Esophagus muscularis mucosa (tissue), 4 donors: ENCODE data around the gene STAT4. TPM values are rescaled to one million over a fixed set of nuclear protein-coding genes. Genes with fewer than 3 reads are reported as not detected.

Experiments
- DNase-seq: peaks from one replicate; pipeline ENCODE4 v3.0.0-alpha.2; 2017; ENCODE audit errors: extremely low spot score
- H3K27ac ChIP-seq, 4 donors: fragments of 200-600 bp; sonication (generic); replicated peaks in 1 of 4; 1 replicate in 3 of 4; 2 replicates in 1 of 4; pipeline ENCODE4 v1.5.1; 2016 to 2019; ENCODE audit warnings: mild to moderate bottlenecking in 1 of 4
- H3K27me3 ChIP-seq, 4 donors: fragments of 200-600 bp; sonication (generic); one replicate each; pipeline versions ENCODE4 v1.5.1 to v1.6.0; 2016 to 2019
- H3K36me3 ChIP-seq, 4 donors: fragments of 200-600 bp; sonication (generic); one replicate each; pipeline ENCODE4 v1.5.1; 2016 to 2019
- H3K4me1 ChIP-seq, 4 donors: fragments of 200-600 bp; sonication (generic); one replicate each; pipeline ENCODE4 v1.5.1; 2016 to 2019
- H3K4me3 ChIP-seq, 4 donors: fragments of 200-600 bp; sonication (generic); 1 replicate in 2 of 4; 2 replicates in 2 of 4; pipeline ENCODE4 v1.5.1; 2016 to 2019; ENCODE audit warnings: mild to moderate bottlenecking in 4 of 4, moderate library complexity in 1 of 4
- H3K9me3 ChIP-seq, 4 donors: fragments of 200-600 bp; sonication (generic); 1 replicate in 3 of 4; 2 replicates in 1 of 4; pipeline ENCODE4 v1.5.1; 2016 to 2019
- EP300 ChIP-seq: sonication (generic); formaldehyde crosslinking; IDR thresholded peaks from one replicate; pipeline ENCODE4 v1.6.1; 2017; ENCODE audit warnings: antibody characterized with exemption
- POLR2A ChIP-seq: fragments of 450-650 bp; IDR thresholded peaks from one replicate; pipeline ENCODE4 v1.6.1; 2017; ENCODE audit warnings: antibody characterized with exemption, moderate library complexity, mild to moderate bottlenecking, low read depth
- POLR2AphosphoS5 ChIP-seq, 2 donors: sonication (generic); formaldehyde crosslinking; IDR thresholded peaks; one replicate each; pipeline ENCODE4 v1.6.1; 2017; ENCODE audit warnings: antibody characterized with exemption in 2 of 2
- WGBS: methylation state at CpG from one replicate; pipeline ENCODE4 v1.1.5; 2018; 5-methylcytosine and 5-hydroxymethylcytosine counted together
- intact Hi-C: fragments of 100-400 bp; cut with DNase I; formaldehyde crosslinking; loops from one replicate; pipeline ENCODE4 v1.15.1; 2023
- total RNA-seq, 4 donors: library from RNA; depleted of rRNA; stranded (reverse); fragments of >200 nt; gene quantifications; one replicate each; pipeline versions ENCODE4 v1.1.0 to v1.2.1, GENCODE V29; 2016
- TF ChIP-seq, protein P1 (sequence below), 3 experiments: fragments of 200-600 bp in 2 of 3; fragments of 450-650 bp in 1 of 3; sonication (generic) in 2 of 3; IDR thresholded peaks; one replicate each; pipeline ENCODE4 v1.5.1; 2017 to 2019; ENCODE audit warnings: antibody characterized with exemption in 3 of 3, mild to moderate bottlenecking in 2 of 3, moderate library complexity in 1 of 3

STAT4 gene
- total RNA-seq, 4 donors from 2014 or later = 0.26 to 5.4 (median 2.4) TPM

DNA sequence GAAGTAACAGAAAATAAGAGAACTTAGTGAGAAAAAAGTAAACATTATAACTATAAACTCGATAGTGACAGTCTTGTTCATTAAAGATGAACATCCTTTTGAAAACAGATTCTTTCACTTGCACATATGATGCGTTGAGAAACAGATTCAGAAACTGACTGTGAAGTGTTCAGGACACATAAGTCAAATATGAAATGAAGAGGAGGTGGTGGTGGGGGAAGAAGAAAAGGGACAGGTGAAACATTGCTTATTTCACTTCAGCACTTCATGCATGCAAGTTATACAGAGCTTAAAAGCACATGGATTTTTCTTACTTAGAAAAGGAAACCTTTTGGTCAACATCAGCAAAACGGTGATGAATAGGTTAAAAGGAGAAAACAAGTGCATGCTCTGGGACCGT, 42.5 kb downstream of the STAT4 start:
- no peak for TF ChIP-seq EP300
- TF ChIP-seq, protein P1, sequence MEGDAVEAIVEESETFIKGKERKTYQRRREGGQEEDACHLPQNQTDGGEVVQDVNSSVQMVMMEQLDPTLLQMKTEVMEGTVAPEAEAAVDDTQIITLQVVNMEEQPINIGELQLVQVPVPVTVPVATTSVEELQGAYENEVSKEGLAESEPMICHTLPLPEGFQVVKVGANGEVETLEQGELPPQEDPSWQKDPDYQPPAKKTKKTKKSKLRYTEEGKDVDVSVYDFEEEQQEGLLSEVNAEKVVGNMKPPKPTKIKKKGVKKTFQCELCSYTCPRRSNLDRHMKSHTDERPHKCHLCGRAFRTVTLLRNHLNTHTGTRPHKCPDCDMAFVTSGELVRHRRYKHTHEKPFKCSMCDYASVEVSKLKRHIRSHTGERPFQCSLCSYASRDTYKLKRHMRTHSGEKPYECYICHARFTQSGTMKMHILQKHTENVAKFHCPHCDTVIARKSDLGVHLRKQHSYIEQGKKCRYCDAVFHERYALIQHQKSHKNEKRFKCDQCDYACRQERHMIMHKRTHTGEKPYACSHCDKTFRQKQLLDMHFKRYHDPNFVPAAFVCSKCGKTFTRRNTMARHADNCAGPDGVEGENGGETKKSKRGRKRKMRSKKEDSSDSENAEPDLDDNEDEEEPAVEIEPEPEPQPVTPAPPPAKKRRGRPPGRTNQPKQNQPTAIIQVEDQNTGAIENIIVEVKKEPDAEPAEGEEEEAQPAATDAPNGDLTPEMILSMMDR (IDR thresholded peaks at IDR 0.05) = no peak
- TF ChIP-seq POLR2A = no peak
- no peak for TF ChIP-seq POLR2AphosphoS5 (IDR thresholded peaks at IDR 0.05)
- intact Hi-C loops = no loop called here
- H3K4me3 ChIP-seq = no peak overlapping the region

DNA sequence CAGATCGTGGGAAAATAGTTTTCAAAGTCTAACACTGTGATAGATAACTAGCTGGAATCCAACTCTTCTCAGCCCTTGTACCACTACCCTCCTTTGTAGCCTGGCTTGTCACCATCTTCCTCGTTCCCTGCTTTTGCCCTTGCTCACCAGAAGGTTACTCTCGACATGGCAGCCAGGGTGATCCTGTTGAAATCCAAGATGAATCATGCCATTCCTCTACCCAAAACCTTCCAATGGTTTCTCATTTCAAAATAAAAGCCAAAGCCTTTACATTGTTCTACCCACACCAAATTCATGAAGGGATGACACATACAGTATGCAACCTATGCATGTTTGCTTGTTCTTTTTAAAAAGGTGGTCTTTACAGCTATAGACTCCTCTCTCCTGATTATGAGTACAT, 45.7 kb downstream of the STAT4 start:
- intact Hi-C loops = no loop called here
- H3K4me3 ChIP-seq = no peak overlapping the region
- H3K36me3 ChIP-seq = no peaks in the 10 kb centered on the region
- TF ChIP-seq POLR2AphosphoS5 (IDR thresholded peaks at IDR 0.05) = no peak
- TF ChIP-seq POLR2A = no peak
- no peak for TF ChIP-seq EP300
- TF ChIP-seq, protein P1 (IDR thresholded peaks at IDR 0.05) = no peak
- H3K4me1 ChIP-seq = no peaks in the 10 kb centered on the region
- H3K27ac ChIP-seq = no peak overlapping the region
- WGBS = 84% methylated on average over 3 of the region's 3 CpGs
- no peaks in the 10 kb centered on the region for H3K9me3 ChIP-seq
- no peaks in the 10 kb centered on the region for H3K27me3 ChIP-seq
- DNase-seq = no peak

More for the DNA sequence above, 42.5 kb downstream of the STAT4 start:
- DNase-seq = no peak
- H3K27me3 ChIP-seq = no peaks in the 10 kb centered on the region
- no peaks in the 10 kb centered on the region for H3K9me3 ChIP-seq
- H3K27ac ChIP-seq = no peak overlapping the region
- no peaks in the 10 kb centered on the region for H3K36me3 ChIP-seq
- WGBS = 59% methylated on average over 4 of the region's 4 CpGs
- no peaks in the 10 kb centered on the region for H3K4me1 ChIP-seq

DNA sequence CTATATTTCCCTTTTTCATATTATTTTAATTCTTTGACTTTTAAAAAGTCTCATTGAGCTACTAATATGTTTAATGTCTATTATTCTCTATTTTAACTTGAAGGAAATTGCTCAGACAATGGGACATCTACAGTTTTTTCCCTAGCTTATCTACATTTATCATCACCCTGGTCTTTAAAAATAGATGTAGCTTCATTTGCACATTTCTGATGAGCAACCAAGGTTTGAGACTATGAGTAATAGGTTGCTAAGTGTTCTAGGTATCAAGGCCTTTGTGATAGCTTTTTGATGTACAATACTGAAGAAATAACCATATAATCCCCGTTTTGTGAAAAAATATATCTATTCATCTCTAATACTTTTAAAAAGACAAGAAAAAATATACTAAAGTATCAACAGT, 47.0 kb downstream of the STAT4 start:
- H3K4me3 ChIP-seq = no peak overlapping the region
- no peaks in the 10 kb centered on the region for H3K9me3 ChIP-seq
- H3K4me1 ChIP-seq = no peaks in the 10 kb centered on the region
- TF ChIP-seq EP300 = no peak
- TF ChIP-seq, protein P1 (IDR thresholded peaks at IDR 0.05) = no peak
- TF ChIP-seq POLR2A = no peak
- H3K27ac ChIP-seq = no peak overlapping the region
- no peaks in the 10 kb centered on the region for H3K27me3 ChIP-seq
- intact Hi-C loops = no loop called here
- DNase-seq = no peak
- no peaks in the 10 kb centered on the region for H3K36me3 ChIP-seq
- WGBS = 84% methylated on average over 1 of the region's 1 CpG

DNA sequence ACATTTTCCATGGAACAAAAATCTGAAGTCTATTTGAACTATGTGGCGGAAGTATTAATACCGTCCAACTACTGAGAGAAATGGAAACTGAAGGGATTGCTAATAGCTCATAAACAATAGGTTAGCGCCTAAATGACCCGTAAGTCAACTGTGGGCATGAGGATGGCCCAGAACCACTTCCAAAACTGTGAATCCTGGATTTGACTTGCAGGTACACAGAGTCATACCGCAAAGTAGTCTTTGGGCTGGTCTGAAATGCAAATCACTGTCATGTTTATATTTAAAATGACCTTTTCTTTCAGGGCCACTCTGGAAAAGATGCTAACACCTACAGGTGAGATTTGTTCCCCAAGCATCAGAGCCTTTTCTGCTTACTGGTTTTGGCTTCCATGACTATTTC, 50.6 kb downstream of the STAT4 start:
- Histone ChIP-seq H3K9me3 (peaks cover 0 to 3% (median 0%) of the 10 kb centered on the region in 4 donors), H3K27me3 (no peaks in the 10 kb centered on the region), H3K36me3 (no peaks in the 10 kb centered on the region), H3K4me3 (no peak overlapping the region), H3K27ac (no peak overlapping the region), H3K4me1 (no peaks in the 10 kb centered on the region)
- no peak for DNase-seq
- WGBS = 90% methylated on average over 5 of the region's 5 CpGs
- intact Hi-C loops = no loop called here
- no peak for TF ChIP-seq POLR2AphosphoS5 (IDR thresholded peaks at IDR 0.05)
- no peak for TF ChIP-seq POLR2A
- no peak for TF ChIP-seq EP300
- TF ChIP-seq, protein P1 (IDR thresholded peaks at IDR 0.05) = no peak

DNA sequence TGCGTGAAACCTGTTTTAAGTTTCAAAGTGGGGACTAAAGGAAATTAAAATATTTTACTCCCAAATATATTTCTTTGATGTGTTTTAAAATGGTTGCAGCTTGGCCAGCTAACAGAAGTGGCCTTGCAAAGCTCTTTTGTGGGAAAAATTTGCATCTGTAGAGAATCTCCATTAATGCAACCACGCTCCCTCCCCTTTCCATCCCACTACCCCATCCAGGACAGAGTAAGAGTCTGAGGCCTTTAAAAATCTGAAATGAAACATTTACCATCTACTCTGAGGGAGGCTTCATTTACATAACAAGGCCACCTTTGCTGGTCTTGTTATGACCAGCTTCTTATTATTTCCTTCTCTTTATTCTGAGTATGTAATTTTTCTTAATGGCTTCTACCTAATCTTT, 63.5 kb downstream of the STAT4 start:
- Histone ChIP-seq H3K36me3 (no peaks in the 10 kb centered on the region), H3K4me3 (no peak overlapping the region), H3K27me3 (no peaks in the 10 kb centered on the region), H3K4me1 (no peaks in the 10 kb centered on the region), H3K27ac (no peak overlapping the region), H3K9me3 (no peaks in the 10 kb centered on the region)
- WGBS = 94% methylated on average over 2 of the region's 2 CpGs
- intact Hi-C loops = no loop called here
- no peak for TF ChIP-seq EP300
- DNase-seq = no peak
